K562 (cell line): Measurements from ENCODE around the gene C2orf92. TPM values are rescaled to one million over a fixed set of nuclear protein-coding genes. Genes with fewer than 3 reads are reported as not detected.

Experiments used
- ETV5 ChIP-seq: sonication (generic); formaldehyde crosslinking; IDR thresholded peaks from 2 replicates; pipeline ENCODE4 v1.4.0; 2020; ENCODE audit warnings: low read depth, mild to moderate bottlenecking, missing genetic modification reagents
- ETV6 ChIP-seq, 3 experiments: fragments of 150-350 bp in 1 of 3; sonication (generic) in 1 of 3; formaldehyde crosslinking in 1 of 3; IDR thresholded peaks; 2 replicates each; pipeline versions ENCODE4 v1.6.1 to v1.8.0; 2014 to 2022; ENCODE audit warnings: borderline replicate concordance in 2 of 3, low read depth in 2 of 3, antibody characterized with exemption in 1 of 3, low read length in 1 of 3, mild to moderate bottlenecking in 1 of 3, missing genetic modification reagents in 1 of 3
- HDAC1 ChIP-seq, 2 experiments: fragments of 450-650 bp; IDR thresholded peaks; 2 replicates each; pipeline ENCODE4 v1.6.1; 2016 to 2017; ENCODE audit warnings: inconsistent platforms in 1 of 2, mild to moderate bottlenecking in 1 of 2, moderate library complexity in 1 of 2
- HDAC8 ChIP-seq: fragments of 450-650 bp; IDR thresholded peaks from 2 replicates; pipeline ENCODE4 v1.6.1; 2016; ENCODE audit warnings: mild to moderate bottlenecking, missing genetic modification characterization, moderate library complexity, missing compliant biosample characterization
- HMGN3 ChIP-seq: IDR thresholded peaks from 2 replicates; pipeline ENCODE4 v1.6.1; 2011; ENCODE audit warnings: borderline replicate concordance, low read depth, mild to moderate bottlenecking, mixed read lengths, low read length; ENCODE audit not compliant: insufficient read length; ENCODE audit errors: extremely low read depth
- JUND ChIP-seq, 2 experiments: IDR thresholded peaks; 2 replicates in 1 of 2; 3 replicates in 1 of 2; pipeline ENCODE4 v1.6.1; 2011; ENCODE audit warnings: borderline replicate concordance in 2 of 2, low read depth in 2 of 2, low read length in 2 of 2, improper control_type of control experiment in 1 of 2, missing biosample characterization in 1 of 2, missing genetic modification characterization in 1 of 2, missing genetic modification reagents in 1 of 2
- LARP7 ChIP-seq: fragments of 450-650 bp; IDR thresholded peaks from 2 replicates; pipeline ENCODE4 v1.6.1; 2016
- LEF1 ChIP-seq: fragments of 450-650 bp; IDR thresholded peaks from 2 replicates; pipeline ENCODE4 v1.6.1; 2016; ENCODE audit warnings: mild to moderate bottlenecking
- MTA3 ChIP-seq: fragments of 450-650 bp; formaldehyde crosslinking; IDR thresholded peaks from 2 replicates; pipeline ENCODE4 v1.6.1; 2017; ENCODE audit warnings: mild to moderate bottlenecking, borderline replicate concordance
- NRF1 ChIP-seq, 2 experiments: fragments of 450-650 bp; IDR thresholded peaks in 1 of 2; conservative IDR thresholded peaks in 1 of 2; 2 replicates each; pipeline ENCODE4 v1.6.1; 2014; ENCODE audit warnings: mild to moderate bottlenecking in 2 of 2
- POLR2B ChIP-seq: fragments of 450-650 bp; IDR thresholded peaks from 2 replicates; pipeline ENCODE4 v1.6.1; 2018; ENCODE audit warnings: low read depth; ENCODE audit not compliant: partially characterized antibody
- SIN3A ChIP-seq, 2 experiments: fragments of 150-350 bp in 1 of 2; IDR thresholded peaks; 2 replicates each; pipeline ENCODE4 v1.6.1; 2011 to 2016; ENCODE audit warnings: borderline replicate concordance in 2 of 2, low read depth in 2 of 2, low read length in 2 of 2, mild to moderate bottlenecking in 2 of 2, moderate library complexity in 2 of 2; ENCODE audit not compliant: control insufficient read depth in 1 of 2
- SUPT5H ChIP-seq: fragments of 450-650 bp; IDR thresholded peaks from 2 replicates; pipeline ENCODE4 v1.6.1; 2016
- TCF7L2 ChIP-seq: fragments of 150-350 bp; IDR thresholded peaks from 2 replicates; pipeline ENCODE4 v1.6.1; 2016; ENCODE audit warnings: low read depth, mild to moderate bottlenecking, low read length, moderate library complexity
- TOE1 ChIP-seq, 2 experiments: fragments of 450-650 bp in 1 of 2; sonication (generic) in 1 of 2; formaldehyde crosslinking in 1 of 2; IDR thresholded peaks; 2 replicates each; pipeline versions ENCODE4 v1.7.1 to v1.8.0; 2016 to 2022; ENCODE audit warnings: borderline replicate concordance in 2 of 2, mild to moderate bottlenecking in 2 of 2, antibody characterized with exemption in 1 of 2, inconsistent platforms in 1 of 2, low read depth in 1 of 2, missing genetic modification reagents in 1 of 2, moderate library complexity in 1 of 2
- ZBTB2 ChIP-seq: fragments of 450-650 bp; IDR thresholded peaks from 2 replicates; pipeline ENCODE4 v1.6.1; 2016; ENCODE audit warnings: antibody characterized with exemption
- ZBTB7A ChIP-seq: IDR thresholded peaks from 2 replicates; pipeline ENCODE4 v1.6.1; 2011; ENCODE audit warnings: low read depth, mild to moderate bottlenecking, low read length, moderate library complexity, borderline replicate concordance; ENCODE audit not compliant: control insufficient read depth
- ZFP30 ChIP-seq: fragments of 250-450 bp; sonication (Bioruptor Pico); IDR thresholded peaks from 2 replicates; pipeline ENCODE4 v1.8.0; 2022; ENCODE audit warnings: moderate library complexity, mild to moderate bottlenecking, inconsistent platforms, borderline replicate concordance
- polyA plus RNA-seq, 8 experiments: library from polyadenylated mRNA; depleted of rRNA in 4 of 8; stranded (reverse) in 5 of 8; unstranded in 3 of 8; fragments of >200 nt; fragmentation: Nextera tagmentation in 2 of 8; fragmentation: Illumina TruSeq in 1 of 8; extraction: Ambion mirVana in 2 of 8; extraction: Trizol in 1 of 8; gene quantifications; 2 replicates each; pipeline versions ENCODE4 v1.2.1 to v1.2.3, GENCODE V29; 2011 to 2014; ENCODE audit warnings: inconsistent platforms in 1 of 8, missing spikeins in 1 of 8
- total RNA-seq, 7 experiments: library from RNA; depleted of rRNA in 6 of 7; stranded (reverse); fragments of >200 nt in 6 of 7; fragmentation: Illumina TruSeq in 2 of 7; extraction: Trizol in 2 of 7; gene quantifications; 2 replicates each; pipeline versions ENCODE4 v1.2.1 to v1.2.3, GENCODE V29; 2011 to 2021; ENCODE audit warnings: low replicate concordance in 1 of 7
- TF ChIP-seq, protein P1 (sequence below): fragments of 450-650 bp; IDR thresholded peaks from 2 replicates; pipeline ENCODE4 v1.7.0; 2016; ENCODE audit warnings: borderline replicate concordance
- TF ChIP-seq, protein P2 (sequence below): fragments of 450-650 bp; formaldehyde crosslinking; IDR thresholded peaks from 2 replicates; pipeline ENCODE4 v1.4.0; 2020; ENCODE audit warnings: mild to moderate bottlenecking, moderate library complexity

The C2orf92 gene
- total and polyA plus RNA-seq, 9 of the 15 experiments (the other 6 are each of a cell fraction or from before 2014, with no cell fraction given), result 0.65 to 6.8 (median 3.6) TPM

GRCh38 chr2:97662895-97663625 is 6.5 kb upstream of the C2orf92 start (continued):
- TF ChIP-seq SUPT5H (peak; percentile 56; the same call in 1 of the 2 replicates), SIN3A (IDR thresholded peaks at IDR 0.05; ENCODE audit: borderline replicate concordance in 2 of 2, control insufficient read depth in 1 of 2, low read depth in 2 of 2, low read length in 2 of 2) (peak in 1 of 2 experiments; percentile 42; a peak in 1 of 4 replicates), JUND (IDR thresholded peaks at IDR 0.05; ENCODE audit: borderline replicate concordance, low read depth, low read length) (peak; percentile 86), JUND (tag; IDR thresholded peaks at IDR 0.05; ENCODE audit: borderline replicate concordance, low read depth, low read length) (peak; percentile 29; the same call in 1 of the 3 replicates), HDAC8 (no peak), ETV5 (CRISPR knock-in tag) (0 out of 2 replicates have a peak, but pooled peaks have one; percentile 38), TCF7L2 (no peak), MTA3 (peak; percentile 13; the same call in 1 of the 2 replicates), HMGN3 (no peak), NRF1 (conservative IDR thresholded peaks at IDR 0.05 in 1 of 2, IDR thresholded peaks at IDR 0.05 in 1 of 2) (peak in 1 of 2 experiments; percentile 26; a peak in 1 of 4 replicates), ZBTB7A (peak; percentile 38; the same call in 1 of the 2 replicates), ETV6 (IDR thresholded peaks at IDR 0.05; ENCODE audit: borderline replicate concordance in 1 of 2, low read depth in 2 of 2, low read length in 1 of 2) (0 out of 4 replicates have a peak, but pooled peaks of 1 of the 2 experiments have one; percentile 41), ETV6 (CRISPR knock-in tag; IDR thresholded peaks at IDR 0.05; ENCODE audit: borderline replicate concordance) (no peak), LARP7 (no peak), HDAC1 (IDR thresholded peaks at IDR 0.05) (0 out of 4 replicates have a peak, but pooled peaks of 1 of the 2 experiments have one; percentile 26), ZBTB2 (0 out of 2 replicates have a peak, but pooled peaks have one; percentile 12), TOE1 (IDR thresholded peaks at IDR 0.05; ENCODE audit: borderline replicate concordance) (peak; percentile 23; the same call in 1 of the 2 replicates), TOE1 (CRISPR knock-in tag; IDR thresholded peaks at IDR 0.05; ENCODE audit: borderline replicate concordance, low read depth) (no peak), ZFP30 (CRISPR knock-in tag) (no peak), POLR2B (peak; percentile 26), LEF1 (peak; percentile 27; the same call in 1 of the 2 replicates)
- TF ChIP-seq, protein P1, sequence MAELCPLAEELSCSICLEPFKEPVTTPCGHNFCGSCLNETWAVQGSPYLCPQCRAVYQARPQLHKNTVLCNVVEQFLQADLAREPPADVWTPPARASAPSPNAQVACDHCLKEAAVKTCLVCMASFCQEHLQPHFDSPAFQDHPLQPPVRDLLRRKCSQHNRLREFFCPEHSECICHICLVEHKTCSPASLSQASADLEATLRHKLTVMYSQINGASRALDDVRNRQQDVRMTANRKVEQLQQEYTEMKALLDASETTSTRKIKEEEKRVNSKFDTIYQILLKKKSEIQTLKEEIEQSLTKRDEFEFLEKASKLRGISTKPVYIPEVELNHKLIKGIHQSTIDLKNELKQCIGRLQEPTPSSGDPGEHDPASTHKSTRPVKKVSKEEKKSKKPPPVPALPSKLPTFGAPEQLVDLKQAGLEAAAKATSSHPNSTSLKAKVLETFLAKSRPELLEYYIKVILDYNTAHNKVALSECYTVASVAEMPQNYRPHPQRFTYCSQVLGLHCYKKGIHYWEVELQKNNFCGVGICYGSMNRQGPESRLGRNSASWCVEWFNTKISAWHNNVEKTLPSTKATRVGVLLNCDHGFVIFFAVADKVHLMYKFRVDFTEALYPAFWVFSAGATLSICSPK, result no peak
- TF ChIP-seq, protein P2, sequence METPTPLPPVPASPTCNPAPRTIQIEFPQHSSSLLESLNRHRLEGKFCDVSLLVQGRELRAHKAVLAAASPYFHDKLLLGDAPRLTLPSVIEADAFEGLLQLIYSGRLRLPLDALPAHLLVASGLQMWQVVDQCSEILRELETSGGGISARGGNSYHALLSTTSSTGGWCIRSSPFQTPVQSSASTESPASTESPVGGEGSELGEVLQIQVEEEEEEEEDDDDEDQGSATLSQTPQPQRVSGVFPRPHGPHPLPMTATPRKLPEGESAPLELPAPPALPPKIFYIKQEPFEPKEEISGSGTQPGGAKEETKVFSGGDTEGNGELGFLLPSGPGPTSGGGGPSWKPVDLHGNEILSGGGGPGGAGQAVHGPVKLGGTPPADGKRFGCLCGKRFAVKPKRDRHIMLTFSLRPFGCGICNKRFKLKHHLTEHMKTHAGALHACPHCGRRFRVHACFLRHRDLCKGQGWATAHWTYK (CRISPR knock-in tag), result 0 out of 2 replicates have a peak, but pooled peaks have one; percentile 26
